Activated CD4-positive, alpha-beta T cell treated with anti-CD3 and anti-CD28 coated beads, Interleukin-2, amount 10 ng/mL, durations not matched to agents 24 days and 14 days (primary cell): ENCODE measurements around the gene CAMK1D. TPM values are rescaled to one million over a fixed set of nuclear protein-coding genes. Genes with fewer than 3 reads are reported as not detected.
"Not testable (repeated sequence)": the region's sequence is repeated elsewhere in the genome, so short reads cannot be mapped to it uniquely, and the experiment has no call there.

Experiments used
- DNase-seq: peaks from one replicate; pipeline ENCODE4 v3.0.0; 2022
- H3K27ac Mint-ChIP-seq: one replicate; pipeline ENCODE4 v1.8.0; 2022; ENCODE audit warnings: mild to moderate bottlenecking, mixed read lengths
- H3K27me3 Mint-ChIP-seq: one replicate; pipeline ENCODE4 v1.8.0; 2022; ENCODE audit warnings: mixed read lengths
- H3K36me3 Mint-ChIP-seq: one replicate; pipeline ENCODE4 v1.8.0; 2022; ENCODE audit warnings: low read depth, mild to moderate bottlenecking, mixed read lengths
- H3K4me1 Mint-ChIP-seq: one replicate; pipeline ENCODE4 v1.8.0; 2021; ENCODE audit warnings: mixed read lengths
- H3K4me3 Mint-ChIP-seq: one replicate; pipeline ENCODE4 v1.8.0; 2022; ENCODE audit warnings: mild to moderate bottlenecking, moderate library complexity, mixed read lengths
- H3K9me3 Mint-ChIP-seq: one replicate; pipeline ENCODE4 v1.8.0; 2021; ENCODE audit warnings: mixed read lengths
- intact Hi-C: fragments of 100-400 bp; cut with micrococcal nuclease; formaldehyde crosslinking; loops from one replicate; pipeline ENCODE4 v1.15.1; 2023
- total RNA-seq: library from RNA; stranded (reverse); gene quantifications from 2 replicates; pipeline ENCODE4 v1.2.3, GENCODE V29; 2022

CAMK1D gene
- total RNA-seq, 1 donor from 2014 or later = 5.6 TPM

DNA sequence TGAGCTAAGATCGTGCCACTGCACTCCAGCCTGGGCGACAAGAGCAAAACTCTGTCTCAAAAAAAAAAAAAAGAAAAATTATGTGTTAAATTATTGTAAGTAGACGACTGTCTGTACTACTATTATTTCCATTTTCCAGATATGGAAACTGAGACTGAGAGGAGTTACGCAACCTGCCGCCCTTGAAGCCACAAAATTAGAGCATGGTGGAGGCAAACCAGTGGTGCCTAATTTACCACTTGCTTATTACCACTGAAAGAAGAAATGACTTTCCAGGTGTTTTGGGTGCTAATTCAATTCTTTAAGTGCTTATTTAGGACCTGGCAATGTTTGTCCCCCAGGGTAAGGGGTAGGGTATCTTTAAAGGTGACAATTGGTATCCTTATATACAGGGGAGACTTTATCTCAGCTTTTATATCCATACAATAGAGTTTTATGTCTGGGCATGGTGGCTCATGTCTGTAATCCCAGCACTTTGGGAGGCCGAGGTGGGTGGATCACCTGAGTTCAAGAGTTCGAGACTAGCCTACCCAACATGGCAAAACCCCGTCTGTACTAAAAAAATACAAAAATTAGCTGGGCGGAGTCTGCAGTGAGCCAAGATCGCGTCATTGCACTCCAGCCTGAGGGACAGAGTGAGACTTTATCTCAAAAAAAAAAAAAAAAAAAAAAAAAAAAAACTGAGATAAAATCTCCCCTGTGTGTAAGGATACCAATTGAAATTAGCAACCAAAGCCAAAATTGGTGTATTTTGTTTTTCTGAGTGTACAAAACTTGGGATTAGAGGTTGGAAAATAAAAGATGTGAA lies 16.6 kb upstream of the CAMK1D start:
- intact Hi-C loops = no loop called here
- no peak overlapping the region for H3K4me3 Mint-ChIP-seq
- H3K27ac Mint-ChIP-seq = no peak overlapping the region
- H3K36me3 Mint-ChIP-seq = no peaks in the 10 kb centered on the region
- H3K4me1 Mint-ChIP-seq = peaks cover 6% of the 10 kb centered on the region
- H3K27me3 Mint-ChIP-seq = peaks cover 13% of the 10 kb centered on the region
- no peaks in the 10 kb centered on the region for H3K9me3 Mint-ChIP-seq
- DNase-seq = no peak

DNA sequence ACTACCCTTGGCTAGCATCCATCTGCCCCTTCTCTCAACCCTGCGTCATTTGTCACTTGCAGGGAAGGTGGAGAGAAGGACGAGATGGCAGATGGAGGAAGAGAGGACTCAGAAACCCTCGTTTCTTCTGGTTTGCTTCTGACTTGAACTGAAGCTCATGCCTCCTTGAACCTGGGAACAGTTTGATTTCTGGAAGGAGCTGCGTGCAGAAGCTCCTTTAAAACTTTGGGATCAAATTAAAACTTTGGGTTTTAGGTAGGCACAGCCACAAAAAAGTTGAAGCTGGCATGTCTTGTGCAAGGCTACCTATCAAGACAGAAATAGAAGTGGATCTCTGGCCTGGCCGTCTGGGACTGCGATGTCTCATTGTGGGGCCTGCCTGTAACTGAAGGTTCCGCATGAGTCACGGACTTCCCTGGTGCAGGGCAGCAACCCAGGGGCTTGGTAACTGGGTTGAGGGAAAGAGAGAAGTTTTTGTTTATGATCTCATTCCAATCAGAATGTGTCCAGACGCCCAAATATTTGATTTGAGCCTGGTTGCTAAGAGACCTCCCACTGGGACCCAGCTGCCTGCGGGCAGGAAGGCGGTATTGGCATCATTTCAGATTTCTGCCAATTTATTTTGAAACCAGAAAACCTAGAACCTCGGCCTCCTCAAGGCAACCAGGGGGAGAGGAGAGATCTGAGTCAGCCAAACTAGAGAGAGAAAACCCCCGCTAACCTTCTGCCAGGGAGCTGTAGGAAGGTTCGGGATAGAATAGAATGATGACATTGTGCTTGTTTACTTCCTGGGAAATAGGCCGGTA lies 15.8 kb upstream of the CAMK1D start:
- H3K27ac Mint-ChIP-seq = no peak overlapping the region
- no peaks in the 10 kb centered on the region for H3K9me3 Mint-ChIP-seq
- peaks cover 6% of the 10 kb centered on the region for H3K4me1 Mint-ChIP-seq
- intact Hi-C loops = no loop called here
- no peak overlapping the region for H3K4me3 Mint-ChIP-seq
- DNase-seq = no peak
- H3K27me3 Mint-ChIP-seq = peaks cover 13% of the 10 kb centered on the region
- H3K36me3 Mint-ChIP-seq = no peaks in the 10 kb centered on the region

DNA sequence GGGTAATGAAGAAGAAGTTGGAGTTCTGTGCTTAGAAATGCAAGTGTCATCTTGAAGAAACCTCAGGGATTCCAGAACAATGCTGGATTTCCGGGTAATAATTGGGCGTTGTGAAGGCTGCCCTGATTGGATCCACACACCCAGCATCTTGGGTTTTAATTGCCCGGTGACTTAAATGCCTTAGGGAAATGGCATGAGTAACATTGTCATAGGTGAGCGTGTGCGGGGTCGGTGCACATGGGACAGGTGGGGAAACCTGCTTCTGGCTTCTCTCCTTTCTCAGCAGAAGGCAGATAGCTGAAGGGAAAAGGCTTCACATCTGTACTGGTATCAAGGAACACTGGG lies 15.2 kb upstream of the CAMK1D start:
- no peak overlapping the region for H3K27ac Mint-ChIP-seq
- intact Hi-C loops = no loop called here
- no peaks in the 10 kb centered on the region for H3K36me3 Mint-ChIP-seq
- H3K4me3 Mint-ChIP-seq = no peak overlapping the region
- DNase-seq = no peak
- H3K4me1 Mint-ChIP-seq = peaks cover 6% of the 10 kb centered on the region
- H3K27me3 Mint-ChIP-seq = peaks cover 15% of the 10 kb centered on the region
- no peaks in the 10 kb centered on the region for H3K9me3 Mint-ChIP-seq

DNA sequence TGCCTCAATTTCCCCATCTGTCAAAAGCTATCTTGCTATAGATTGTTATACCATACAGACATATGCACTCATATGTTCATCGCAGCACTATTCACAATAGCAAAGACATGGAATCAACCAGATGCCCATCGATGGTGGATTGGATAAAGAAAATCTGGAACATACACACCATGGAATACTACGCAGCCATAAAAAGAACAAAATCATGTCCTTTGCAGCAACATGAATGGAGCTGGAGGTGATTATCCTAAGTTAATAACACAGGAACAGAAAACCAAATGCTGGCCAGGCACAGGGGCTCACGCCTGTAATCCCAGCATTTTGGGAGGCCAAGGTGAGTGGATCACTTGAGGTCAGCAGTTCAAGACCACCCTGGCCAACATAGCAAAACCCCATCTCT lies 14.2 kb upstream of the CAMK1D start:
- H3K27ac Mint-ChIP-seq, intact Hi-C loops, DNase-seq, H3K4me1 Mint-ChIP-seq, H3K4me3 Mint-ChIP-seq, H3K36me3 Mint-ChIP-seq, H3K9me3 Mint-ChIP-seq: not testable (repeated sequence)
- peaks cover 20% of the 10 kb centered on the region for H3K27me3 Mint-ChIP-seq

DNA sequence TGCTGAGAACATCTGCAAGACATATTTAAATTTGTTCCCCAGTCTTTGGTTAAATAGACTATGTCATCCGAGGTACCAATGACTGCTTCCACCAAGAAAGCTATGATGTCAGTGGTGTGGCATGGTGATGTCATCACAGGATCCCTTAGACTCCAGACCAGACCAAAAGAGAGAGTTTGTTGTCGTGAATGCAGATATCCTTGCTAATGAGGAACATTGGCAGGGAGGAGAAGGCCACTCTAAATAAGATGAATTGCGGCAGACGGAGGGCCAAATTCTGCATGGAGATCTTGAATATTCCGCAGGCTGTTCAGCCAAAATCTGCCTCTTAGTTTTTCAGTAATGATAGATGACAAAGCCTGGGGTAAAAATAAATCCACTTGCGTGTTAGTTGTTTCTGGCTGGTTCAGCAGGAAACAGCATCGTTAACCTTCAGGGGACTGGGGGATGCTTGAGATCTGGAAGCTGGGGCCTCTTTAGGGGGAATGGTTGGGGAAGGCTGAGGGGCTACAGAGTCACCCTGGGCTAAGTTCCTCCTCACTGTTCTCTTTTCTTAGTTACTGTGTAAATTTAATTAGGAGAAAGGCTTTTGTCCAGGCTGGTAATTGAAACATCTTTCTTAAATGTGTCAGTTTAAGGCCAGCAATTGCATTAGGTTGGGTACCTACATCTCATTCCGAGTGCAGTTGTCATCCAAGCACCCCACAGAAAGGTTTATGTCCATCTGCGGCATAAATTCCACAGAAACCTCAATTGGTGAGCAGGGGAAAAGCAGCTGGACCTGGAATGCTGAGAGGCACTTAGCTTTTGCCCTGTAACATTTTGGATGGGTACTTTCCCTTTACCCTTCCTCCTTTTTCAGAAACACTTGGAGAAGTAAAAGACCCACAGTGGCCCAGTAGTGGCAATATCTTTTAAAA lies 11.6 kb upstream of the CAMK1D start:
- peaks cover 25% of the 10 kb centered on the region for H3K27me3 Mint-ChIP-seq
- no peak overlapping the region for H3K4me3 Mint-ChIP-seq
- intact Hi-C loops = no loop called here
- DNase-seq = no peak
- H3K4me1 Mint-ChIP-seq = peaks cover 6% of the 10 kb centered on the region
- H3K27ac Mint-ChIP-seq = no peak overlapping the region
- no peaks in the 10 kb centered on the region for H3K36me3 Mint-ChIP-seq
- no peaks in the 10 kb centered on the region for H3K9me3 Mint-ChIP-seq

DNA sequence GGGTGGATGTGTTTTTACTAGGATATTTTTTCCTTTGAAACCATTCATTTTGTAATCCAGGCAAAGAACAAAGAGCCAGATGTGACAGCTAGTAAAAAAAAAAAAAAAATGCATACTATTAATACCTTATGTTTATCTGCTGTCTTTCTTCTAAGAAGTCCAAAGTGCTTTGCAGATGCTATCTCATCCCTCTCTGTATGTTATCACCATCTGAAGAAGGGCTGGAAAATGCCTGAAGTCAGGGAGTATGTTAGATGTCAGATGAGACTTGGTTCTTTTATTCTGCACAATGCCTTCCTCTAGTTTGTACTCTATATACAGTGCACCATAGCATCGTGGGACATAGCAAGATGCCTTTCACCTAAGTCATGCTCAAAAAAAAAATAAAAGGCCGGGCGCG lies 10.4 kb upstream of the CAMK1D start:
- peaks cover 2% of the 10 kb centered on the region for H3K4me1 Mint-ChIP-seq

DNA sequence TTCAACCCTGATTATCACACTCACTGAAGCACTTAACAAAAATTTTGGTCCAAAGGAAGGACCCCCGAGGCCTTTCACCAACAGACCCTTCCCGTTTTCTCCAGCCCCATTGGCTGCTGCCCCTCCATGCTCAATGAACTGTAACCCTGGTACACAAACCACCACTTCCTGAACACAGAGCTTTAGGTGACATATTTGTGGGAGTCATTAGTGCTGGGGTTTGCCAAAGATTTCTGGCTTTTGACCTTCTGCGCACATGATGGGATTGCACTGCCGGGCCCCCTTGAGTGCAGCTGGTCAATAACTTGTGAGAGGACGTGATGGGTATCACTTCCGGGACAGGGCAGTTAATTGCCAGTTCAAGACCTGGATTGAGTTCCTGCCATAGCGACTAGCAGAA lies 9.0 kb upstream of the CAMK1D start:
- H3K27me3 Mint-ChIP-seq = peaks cover 28% of the 10 kb centered on the region
- peaks cover 4% of the 10 kb centered on the region for H3K4me1 Mint-ChIP-seq
- H3K9me3 Mint-ChIP-seq = no peaks in the 10 kb centered on the region
- intact Hi-C loops = loop anchor here (10.0 kb wide), 1 partner anchor 374 kb away; no protein-coding TSS in a partner anchor
- DNase-seq = no peak
- no peak overlapping the region for H3K27ac Mint-ChIP-seq
- H3K4me3 Mint-ChIP-seq = no peak overlapping the region
- H3K36me3 Mint-ChIP-seq = no peaks in the 10 kb centered on the region

More for the DNA sequence above, 10.4 kb upstream of the CAMK1D start:
- Mint-ChIP-seq H3K9me3 (no peaks in the 10 kb centered on the region), H3K27me3 (peaks cover 28% of the 10 kb centered on the region), H3K27ac (no peak overlapping the region), H3K4me3 (no peak overlapping the region), H3K36me3 (no peaks in the 10 kb centered on the region)
- intact Hi-C loops = no loop called here
- no peak for DNase-seq

DNA sequence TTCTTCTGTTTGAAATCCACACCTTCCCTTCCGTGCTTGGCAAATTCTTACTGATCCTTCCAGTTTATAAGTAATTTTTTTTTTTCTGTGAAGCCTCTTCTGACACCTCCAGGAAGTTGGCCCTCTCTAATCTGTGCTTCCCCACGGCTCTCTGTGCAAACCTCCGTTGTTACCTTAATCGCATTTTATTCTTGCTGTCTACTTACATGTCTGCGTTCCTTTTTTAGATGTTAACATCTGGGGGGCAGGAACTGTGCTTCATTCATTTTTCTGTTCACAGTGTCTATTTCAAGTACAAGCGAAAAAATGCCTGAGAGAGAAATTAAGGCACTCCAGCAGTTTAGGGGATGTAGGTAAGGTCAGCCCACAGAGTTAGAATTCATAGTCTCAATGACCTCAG lies 8.4 kb upstream of the CAMK1D start:
- no peak for DNase-seq
- Mint-ChIP-seq H3K36me3 (no peaks in the 10 kb centered on the region), H3K4me3 (no peak overlapping the region), H3K4me1 (peaks cover 4% of the 10 kb centered on the region), H3K27me3 (peaks cover 28% of the 10 kb centered on the region), H3K9me3 (no peaks in the 10 kb centered on the region), H3K27ac (no peak overlapping the region)
- intact Hi-C loops = loop anchor here (10.0 kb wide), 1 partner anchor 374 kb away; no protein-coding TSS in a partner anchor

DNA sequence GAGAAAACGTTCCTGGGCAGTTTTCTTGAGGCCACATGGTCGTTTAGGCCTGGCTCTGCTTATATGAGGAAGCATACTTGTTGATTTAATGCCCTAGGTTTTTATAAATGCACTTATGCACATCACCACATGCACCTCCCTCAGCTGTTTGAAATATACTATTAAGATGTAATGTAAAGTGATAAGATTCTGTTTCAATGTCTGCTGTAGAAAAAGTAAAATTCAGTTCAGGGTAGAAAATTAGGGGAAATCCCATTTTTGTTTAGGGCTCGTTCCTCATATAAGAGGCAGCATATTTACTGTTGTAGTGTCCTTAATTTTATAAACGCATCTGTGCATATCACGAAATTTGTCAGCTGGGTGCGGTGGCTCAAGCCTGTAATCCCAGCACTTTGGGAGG lies 7.8 kb upstream of the CAMK1D start:
- H3K9me3 Mint-ChIP-seq = no peaks in the 10 kb centered on the region
- H3K4me1 Mint-ChIP-seq = peaks cover 4% of the 10 kb centered on the region
- no peak for DNase-seq
- no peak overlapping the region for H3K4me3 Mint-ChIP-seq
- H3K36me3 Mint-ChIP-seq = no peaks in the 10 kb centered on the region
- peaks cover 30% of the 10 kb centered on the region for H3K27me3 Mint-ChIP-seq
- no peak overlapping the region for H3K27ac Mint-ChIP-seq
- intact Hi-C loops = loop anchor here (10.0 kb wide), 1 partner anchor 373 kb away; no protein-coding TSS in a partner anchor

DNA sequence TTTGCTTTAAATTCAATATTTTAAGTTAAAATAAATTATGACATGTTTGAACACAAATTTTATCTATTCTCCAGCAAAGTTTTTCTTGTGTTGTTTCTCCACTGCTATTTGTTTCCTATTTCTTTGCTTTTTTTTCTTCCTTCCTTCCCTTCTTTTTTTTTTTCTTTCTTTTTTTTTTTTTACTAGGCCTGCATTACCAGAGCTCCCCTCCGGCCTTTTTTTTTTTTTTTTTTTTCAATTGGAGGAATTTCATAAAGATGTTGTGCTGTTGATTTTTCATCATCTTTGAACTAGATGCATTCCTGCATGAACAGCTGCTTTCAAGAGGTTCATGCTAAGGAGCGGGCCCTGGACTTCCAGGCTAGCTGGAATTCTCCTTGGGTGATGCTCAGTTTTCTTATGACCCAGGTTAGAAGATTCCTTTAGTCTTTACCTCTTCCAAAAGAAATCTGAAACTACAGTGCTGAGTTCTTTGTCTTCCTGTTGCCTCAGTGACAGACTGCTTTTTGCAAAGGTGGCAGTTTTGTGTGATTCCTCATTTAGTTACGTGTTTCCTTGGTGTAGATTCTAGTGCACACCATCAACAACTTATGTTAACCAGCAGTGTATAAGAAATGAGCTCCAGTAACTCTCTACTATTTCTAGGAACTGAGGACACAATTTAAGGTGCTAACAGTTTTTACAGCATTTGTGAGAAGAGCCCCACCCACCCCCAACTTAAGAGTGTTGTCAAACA lies 4.8 kb upstream of the CAMK1D start:
- Mint-ChIP-seq H3K27ac (no peak overlapping the region), H3K9me3 (no peaks in the 10 kb centered on the region)
- intact Hi-C loops = loop anchor here (10.0 kb wide), 1 partner anchor 370 kb away; no protein-coding TSS in a partner anchor

DNA sequence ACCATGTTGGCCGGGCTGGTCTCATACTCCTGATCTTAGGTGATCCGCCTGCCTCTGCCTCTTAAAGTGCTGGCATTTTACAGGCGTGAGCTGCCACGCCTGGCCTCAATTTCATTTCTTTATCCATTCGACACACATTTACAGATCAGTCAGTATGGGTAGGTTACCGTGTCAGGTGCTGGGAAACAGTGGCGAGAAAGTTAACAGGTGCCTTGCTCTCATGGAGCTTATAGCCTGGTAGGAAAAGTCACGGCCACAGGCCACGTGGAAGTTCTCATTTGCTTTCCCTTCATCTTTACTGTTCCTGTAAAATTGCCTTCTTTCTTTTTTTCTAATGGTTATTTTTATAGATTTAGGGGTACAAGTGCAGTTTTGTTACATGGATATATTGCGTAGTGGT lies 2.6 kb upstream of the CAMK1D start:
- no peak for DNase-seq
- no peak overlapping the region for H3K27ac Mint-ChIP-seq
- H3K9me3 Mint-ChIP-seq = no peaks in the 10 kb centered on the region
- H3K4me1 Mint-ChIP-seq = peaks cover 28% of the 10 kb centered on the region
- no peaks in the 10 kb centered on the region for H3K36me3 Mint-ChIP-seq
- H3K4me3 Mint-ChIP-seq = no peak overlapping the region
- intact Hi-C loops = loop anchor here (10.0 kb wide), 1 partner anchor 368 kb away; no protein-coding TSS in a partner anchor
- H3K27me3 Mint-ChIP-seq = peaks cover 47% of the 10 kb centered on the region

More for the DNA sequence above, 4.8 kb upstream of the CAMK1D start:
- H3K36me3 Mint-ChIP-seq = no peaks in the 10 kb centered on the region
- peaks cover 43% of the 10 kb centered on the region for H3K27me3 Mint-ChIP-seq
- H3K4me1 Mint-ChIP-seq = peaks cover 16% of the 10 kb centered on the region
- DNase-seq = no peak
- H3K4me3 Mint-ChIP-seq = no peak overlapping the region

DNA sequence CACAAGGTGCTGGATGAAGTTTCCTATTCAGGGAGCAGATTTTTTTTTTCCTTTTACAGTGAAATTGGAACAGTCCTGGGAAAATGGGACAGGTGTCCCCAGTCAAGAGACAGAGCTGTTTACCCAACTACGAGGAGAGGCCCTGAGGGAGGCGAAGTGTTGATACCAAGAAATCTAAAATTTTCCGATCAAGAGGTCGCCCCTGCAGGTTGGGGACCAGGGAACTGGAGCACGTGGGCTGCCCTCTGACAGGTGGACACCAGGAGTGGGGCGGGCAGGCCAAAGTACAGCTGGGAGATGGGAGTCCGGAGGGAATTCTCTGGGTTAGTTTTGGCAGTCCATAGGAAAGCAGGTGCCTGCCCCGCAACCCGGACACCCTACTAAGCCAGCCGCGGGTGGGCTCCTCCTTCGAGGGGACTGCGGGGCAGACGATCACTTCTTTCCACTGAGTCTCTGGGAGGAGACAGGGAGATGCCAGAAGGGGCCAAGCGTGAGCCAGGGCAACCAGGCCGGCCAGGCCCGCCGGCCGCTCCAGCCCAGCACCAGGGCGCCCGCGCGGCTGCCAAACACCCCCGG lies 965 bp upstream of the CAMK1D start:
- no peak for DNase-seq
- H3K4me1 Mint-ChIP-seq = peaks cover 30% of the 10 kb centered on the region
- peaks cover 50% of the 10 kb centered on the region for H3K27me3 Mint-ChIP-seq
- peak overlapping the region; percentile 92 for H3K27ac Mint-ChIP-seq
- no peaks in the 10 kb centered on the region for H3K36me3 Mint-ChIP-seq
- no peaks in the 10 kb centered on the region for H3K9me3 Mint-ChIP-seq
- H3K4me3 Mint-ChIP-seq = peak overlapping the region; percentile 83
- intact Hi-C loops = loop anchor here (2.0 to 10.0 kb wide), 2 partner anchors 84 to 366 kb away; no protein-coding TSS in a partner anchor
